Stimulated activated naive CD8-positive, alpha-beta T cell treated with anti-CD3 and anti-CD28 coated beads, Interleukin-15, Interleukin-2, amounts not matched to agents 100 ng/mL and 50 ng/mL, for 24 hours (primary cell): Measurements from ENCODE around the gene DYNC2H1.
"Not testable (repeated sequence)": the region's sequence is repeated elsewhere in the genome, so short reads cannot be mapped to it uniquely, and the experiment has no call there.

Experiments used
- H3K27ac Mint-ChIP-seq: one replicate; pipeline ENCODE4 v1.8.0; 2021; ENCODE audit warnings: mild to moderate bottlenecking, mixed read lengths
- H3K27me3 Mint-ChIP-seq: one replicate; pipeline ENCODE4 v1.8.0; 2021; ENCODE audit warnings: mixed read lengths
- H3K36me3 Mint-ChIP-seq: one replicate; pipeline ENCODE4 v1.8.0; 2021; ENCODE audit warnings: low read depth, mixed read lengths
- H3K4me1 Mint-ChIP-seq: one replicate; pipeline ENCODE4 v1.8.0; 2021; ENCODE audit warnings: low read depth, mixed read lengths
- H3K4me3 Mint-ChIP-seq: one replicate; pipeline ENCODE4 v1.8.0; 2021; ENCODE audit warnings: mild to moderate bottlenecking, mixed read lengths
- H3K9me3 Mint-ChIP-seq: one replicate; pipeline ENCODE4 v1.8.0; 2021; ENCODE audit warnings: mixed read lengths

The DYNC2H1 gene

GRCh38 chr11:103354656-103355055 lies 245.4 kb downstream of the DYNC2H1 start:
- no peak overlapping the region for H3K27ac Mint-ChIP-seq
- no peaks in the 10 kb centered on the region for H3K36me3 Mint-ChIP-seq
- no peaks in the 10 kb centered on the region for H3K4me1 Mint-ChIP-seq
- no peak overlapping the region for H3K4me3 Mint-ChIP-seq
- H3K9me3 Mint-ChIP-seq = no peaks in the 10 kb centered on the region
- H3K27me3 Mint-ChIP-seq = no peaks in the 10 kb centered on the region

GRCh38 chr11:103358251-103358650 lies 249.0 kb downstream of the DYNC2H1 start:
- no peaks in the 10 kb centered on the region for H3K4me1 Mint-ChIP-seq
- H3K9me3 Mint-ChIP-seq = no peaks in the 10 kb centered on the region
- H3K36me3 Mint-ChIP-seq = no peaks in the 10 kb centered on the region
- H3K4me3 Mint-ChIP-seq = no peak overlapping the region
- H3K27me3 Mint-ChIP-seq = no peaks in the 10 kb centered on the region
- H3K27ac Mint-ChIP-seq = no peak overlapping the region

DNA sequence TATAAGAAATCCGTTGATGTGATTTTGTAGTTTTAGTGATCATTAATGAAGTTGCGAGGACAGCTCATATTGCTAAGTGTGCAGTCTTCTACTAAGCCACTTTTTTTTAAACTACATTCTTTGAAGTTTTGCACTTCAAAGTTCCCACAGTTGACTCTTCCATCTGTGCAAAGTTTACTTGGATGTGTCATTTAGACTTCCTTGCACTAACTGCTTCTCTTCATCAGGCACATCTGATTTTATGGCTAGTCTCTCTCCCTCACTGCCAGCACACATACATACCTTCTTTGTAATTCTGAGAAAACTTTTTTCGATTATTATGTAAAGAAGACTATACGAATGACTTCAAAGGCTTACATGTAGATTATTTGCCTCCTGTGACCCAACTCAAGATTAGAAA lies 250.0 kb downstream of the DYNC2H1 start:
- H3K27ac Mint-ChIP-seq = no peak overlapping the region
- H3K27me3 Mint-ChIP-seq = no peaks in the 10 kb centered on the region
- H3K36me3 Mint-ChIP-seq = no peaks in the 10 kb centered on the region
- no peaks in the 10 kb centered on the region for H3K4me1 Mint-ChIP-seq
- no peaks in the 10 kb centered on the region for H3K9me3 Mint-ChIP-seq
- no peak overlapping the region for H3K4me3 Mint-ChIP-seq

GRCh38 chr11:103364687-103365086 lies 255.5 kb downstream of the DYNC2H1 start:
- no peak overlapping the region for H3K4me3 Mint-ChIP-seq
- no peaks in the 10 kb centered on the region for H3K9me3 Mint-ChIP-seq
- H3K36me3 Mint-ChIP-seq = no peaks in the 10 kb centered on the region
- no peaks in the 10 kb centered on the region for H3K27me3 Mint-ChIP-seq
- no peak overlapping the region for H3K27ac Mint-ChIP-seq
- no peaks in the 10 kb centered on the region for H3K4me1 Mint-ChIP-seq

- Mint-ChIP-seq H3K4me1 (no peaks in the 10 kb centered on the region), H3K27ac (no peak overlapping the region), H3K9me3 (peaks cover 4% of the 10 kb centered on the region), H3K4me3 (no peak overlapping the region), H3K27me3 (no peaks in the 10 kb centered on the region), H3K36me3 (no peaks in the 10 kb centered on the region)
Measured at GRCh38 chr11:103367650-103368049, 258.4 kb downstream of the DYNC2H1 start.

- H3K4me3 Mint-ChIP-seq = no peak overlapping the region
- no peaks in the 10 kb centered on the region for H3K4me1 Mint-ChIP-seq
- no peaks in the 10 kb centered on the region for H3K36me3 Mint-ChIP-seq
- no peak overlapping the region for H3K27ac Mint-ChIP-seq
- H3K27me3 Mint-ChIP-seq = no peaks in the 10 kb centered on the region
- H3K9me3 Mint-ChIP-seq = peaks cover 4% of the 10 kb centered on the region
Measured at GRCh38 chr11:103368145-103368544, 258.9 kb downstream of the DYNC2H1 start.

GRCh38 chr11:103370076-103370475 lies 260.9 kb downstream of the DYNC2H1 start:
- no peaks in the 10 kb centered on the region for H3K27me3 Mint-ChIP-seq
- no peak overlapping the region for H3K4me3 Mint-ChIP-seq
- peaks cover 17% of the 10 kb centered on the region for H3K9me3 Mint-ChIP-seq
- peaks cover 4% of the 10 kb centered on the region for H3K36me3 Mint-ChIP-seq
- no peak overlapping the region for H3K27ac Mint-ChIP-seq
- H3K4me1 Mint-ChIP-seq = no peaks in the 10 kb centered on the region

- Mint-ChIP-seq H3K36me3 (peaks cover 9% of the 10 kb centered on the region), H3K27ac (no peak overlapping the region), H3K4me1 (no peaks in the 10 kb centered on the region), H3K27me3 (no peaks in the 10 kb centered on the region), H3K9me3 (peaks cover 33% of the 10 kb centered on the region), H3K4me3 (no peak overlapping the region)
Measured at GRCh38 chr11:103372906-103373305, 263.7 kb downstream of the DYNC2H1 start.

DNA sequence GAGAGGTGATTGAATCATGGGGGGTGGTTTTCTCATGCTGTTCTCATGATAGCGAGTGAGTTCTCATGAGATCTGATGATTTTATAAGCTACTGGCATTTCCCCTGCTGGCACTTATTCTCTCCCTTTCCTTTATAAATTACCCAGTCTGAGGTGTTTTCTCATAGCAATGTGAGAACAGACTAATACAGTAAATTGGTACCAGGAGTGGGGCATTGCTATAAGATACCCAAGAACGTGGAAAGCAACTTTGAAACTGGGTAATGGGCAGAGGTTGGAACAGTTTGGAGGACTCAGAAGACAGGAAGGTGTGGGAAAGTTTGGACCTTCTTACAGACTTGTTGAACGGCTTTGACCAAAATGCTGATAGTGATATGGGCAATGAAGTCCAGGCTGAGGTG lies 265.0 kb downstream of the DYNC2H1 start:
- H3K4me3 Mint-ChIP-seq, H3K4me1 Mint-ChIP-seq, H3K27me3 Mint-ChIP-seq, H3K36me3 Mint-ChIP-seq, H3K27ac Mint-ChIP-seq: not testable (repeated sequence)
- H3K9me3 Mint-ChIP-seq = peaks cover 33% of the 10 kb centered on the region

GRCh38 chr11:103378931-103379330 lies 269.7 kb downstream of the DYNC2H1 start:
- peaks cover 9% of the 10 kb centered on the region for H3K36me3 Mint-ChIP-seq
- H3K27me3 Mint-ChIP-seq = no peaks in the 10 kb centered on the region
- H3K4me3 Mint-ChIP-seq = no peak overlapping the region
- H3K27ac Mint-ChIP-seq = no peak overlapping the region
- no peaks in the 10 kb centered on the region for H3K4me1 Mint-ChIP-seq
- peaks cover 24% of the 10 kb centered on the region for H3K9me3 Mint-ChIP-seq

DNA sequence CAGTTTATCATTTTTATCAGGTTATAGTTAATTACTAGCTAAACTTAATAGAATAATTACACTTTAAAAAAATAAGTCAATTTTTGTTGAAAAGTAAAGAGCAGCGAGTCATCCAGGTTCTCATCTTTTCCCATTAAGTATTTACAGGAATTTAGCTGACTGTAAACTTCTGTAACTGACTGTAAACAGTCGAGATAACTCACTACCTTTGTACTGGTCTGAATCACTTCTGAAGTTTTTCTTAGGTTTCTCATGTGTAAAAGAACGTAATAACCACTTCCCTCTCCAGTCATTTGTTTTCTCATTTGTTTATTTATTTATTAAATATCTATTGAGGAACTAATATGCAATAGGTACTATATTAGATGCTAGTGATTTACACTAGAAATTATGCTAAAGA lies 270.8 kb downstream of the DYNC2H1 start:
- no peak overlapping the region for H3K4me3 Mint-ChIP-seq
- H3K27ac Mint-ChIP-seq = no peak overlapping the region
- peaks cover 16% of the 10 kb centered on the region for H3K9me3 Mint-ChIP-seq
- no peaks in the 10 kb centered on the region for H3K4me1 Mint-ChIP-seq
- H3K36me3 Mint-ChIP-seq = peaks cover 5% of the 10 kb centered on the region
- no peaks in the 10 kb centered on the region for H3K27me3 Mint-ChIP-seq

GRCh38 chr11:103384652-103385051 lies 275.4 kb downstream of the DYNC2H1 start:
- Mint-ChIP-seq H3K4me3 (no peak overlapping the region), H3K9me3 (no peaks in the 10 kb centered on the region), H3K36me3 (no peaks in the 10 kb centered on the region), H3K27ac (no peak overlapping the region), H3K27me3 (no peaks in the 10 kb centered on the region), H3K4me1 (no peaks in the 10 kb centered on the region)

GRCh38 chr11:103395612-103396011 lies 286.4 kb downstream of the DYNC2H1 start:
- no peak overlapping the region for H3K27ac Mint-ChIP-seq

DNA sequence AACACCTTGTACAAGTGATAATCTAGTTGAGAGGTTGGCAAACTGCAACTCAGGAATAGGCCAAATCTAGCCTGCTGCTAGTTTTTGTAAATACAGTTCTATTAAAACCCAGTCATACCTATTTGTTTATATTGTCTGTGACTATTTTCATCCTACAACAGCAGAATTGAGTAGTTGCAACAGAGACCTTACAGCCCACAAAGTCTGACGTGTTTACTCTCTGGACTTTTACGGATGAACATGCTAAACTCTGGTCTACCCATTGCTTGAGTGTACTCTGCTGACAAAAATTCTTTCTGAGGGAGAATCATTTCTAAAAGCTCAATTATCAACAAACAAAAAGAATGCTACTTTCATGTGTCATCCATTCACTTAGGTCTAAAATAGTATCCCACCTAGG lies 287.0 kb downstream of the DYNC2H1 start:
- H3K27me3 Mint-ChIP-seq = no peaks in the 10 kb centered on the region
- H3K4me3 Mint-ChIP-seq = no peak overlapping the region
- peaks cover 4% of the 10 kb centered on the region for H3K9me3 Mint-ChIP-seq
- H3K27ac Mint-ChIP-seq = no peak overlapping the region
- H3K36me3 Mint-ChIP-seq = no peaks in the 10 kb centered on the region
- H3K4me1 Mint-ChIP-seq = no peaks in the 10 kb centered on the region

More at GRCh38 chr11:103395612-103396011, 286.4 kb downstream of the DYNC2H1 start:
- Mint-ChIP-seq H3K4me3 (no peak overlapping the region), H3K27me3 (no peaks in the 10 kb centered on the region), H3K9me3 (peaks cover 8% of the 10 kb centered on the region), H3K36me3 (no peaks in the 10 kb centered on the region), H3K4me1 (no peaks in the 10 kb centered on the region)

DNA sequence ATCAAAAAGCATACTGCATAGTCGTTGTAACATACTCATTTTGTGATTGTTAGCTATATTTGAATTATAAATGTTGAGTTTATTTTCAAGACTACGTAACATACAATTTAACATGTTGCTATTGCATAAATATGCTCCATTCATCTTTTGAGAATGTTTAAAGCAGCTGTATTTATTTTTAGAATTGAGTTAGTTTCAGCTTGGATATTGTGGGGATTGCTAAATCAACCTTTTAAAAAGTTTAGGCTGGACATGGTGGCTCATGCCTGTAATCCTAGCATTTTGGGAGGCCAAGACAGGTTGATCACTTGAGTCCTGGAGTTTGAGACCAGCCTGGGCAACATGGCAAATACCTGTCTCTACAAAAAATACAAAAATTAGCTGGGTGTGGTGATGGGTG lies 288.1 kb downstream of the DYNC2H1 start:
- no peak overlapping the region for H3K27ac Mint-ChIP-seq

DNA sequence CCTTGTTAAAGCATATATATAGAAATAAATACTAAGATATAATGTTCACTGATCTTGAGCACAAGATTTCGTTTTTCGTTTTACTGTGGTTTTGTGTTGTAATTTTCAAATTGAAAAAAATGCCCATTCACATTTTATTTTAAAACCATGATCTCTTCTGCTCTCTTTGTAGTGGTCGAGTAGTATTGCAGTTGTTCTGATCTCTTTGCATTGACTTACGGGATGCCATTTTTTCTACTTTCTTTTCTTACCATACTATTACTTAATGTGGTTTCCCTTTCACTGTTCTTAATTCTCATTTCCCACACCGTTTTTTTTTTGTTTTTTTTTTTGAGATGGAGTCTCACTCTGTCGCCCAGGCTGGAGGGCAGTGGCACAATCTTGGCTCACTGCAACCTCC lies 289.6 kb downstream of the DYNC2H1 start:
- Mint-ChIP-seq H3K27ac (no peak overlapping the region), H3K27me3 (no peaks in the 10 kb centered on the region), H3K4me1 (no peaks in the 10 kb centered on the region), H3K9me3 (no peaks in the 10 kb centered on the region), H3K4me3 (no peak overlapping the region), H3K36me3 (no peaks in the 10 kb centered on the region)

More for the DNA sequence above, 288.1 kb downstream of the DYNC2H1 start:
- Mint-ChIP-seq H3K9me3 (peaks cover 4% of the 10 kb centered on the region), H3K36me3 (no peaks in the 10 kb centered on the region), H3K27me3 (no peaks in the 10 kb centered on the region), H3K4me3 (no peak overlapping the region), H3K4me1 (no peaks in the 10 kb centered on the region)
